Hepatocyte (in vitro differentiated cells): ENCODE results near the gene BICDL2. TPM values are rescaled to one million over a fixed set of nuclear protein-coding genes. Genes with fewer than 3 reads are reported as not detected.

Source experiments
- DNase-seq: peaks from one replicate; pipeline ENCODE4 v3.0.0-alpha.2; 2016; ENCODE audit warnings: low spot score
- H2AFZ ChIP-seq: fragments of 200-600 bp; sonication (generic); 2 replicates; pipeline ENCODE4 v1.6.0; 2016; ENCODE audit warnings: antibody characterized with exemption, mild to moderate bottlenecking
- H3K27ac ChIP-seq: fragments of 200-600 bp; sonication (generic); 2 replicates; pipeline ENCODE4 v1.5.1; 2016; ENCODE audit warnings: mild to moderate bottlenecking
- H3K27me3 ChIP-seq: fragments of 200-600 bp; sonication (generic); 2 replicates; pipeline ENCODE4 v1.6.1; 2016
- H3K36me3 ChIP-seq: fragments of 200-600 bp; sonication (generic); replicated peaks from 2 replicates; pipeline ENCODE4 v1.5.1; 2016; ENCODE audit warnings: low read depth; ENCODE audit not compliant: insufficient read depth
- H3K4me1 ChIP-seq: fragments of 200-600 bp; sonication (generic); 2 replicates; pipeline ENCODE4 v1.5.1; 2016; ENCODE audit warnings: mild to moderate bottlenecking, moderate library complexity; ENCODE audit not compliant: insufficient read depth
- H3K4me2 ChIP-seq: fragments of 200-600 bp; sonication (generic); 2 replicates; pipeline ENCODE4 v1.6.0; 2016
- H3K4me3 ChIP-seq: fragments of 200-600 bp; sonication (generic); 2 replicates; pipeline ENCODE4 v1.5.1; 2016; ENCODE audit warnings: mild to moderate bottlenecking
- H3K79me2 ChIP-seq: fragments of 200-600 bp; sonication (generic); 2 replicates; pipeline ENCODE4 v1.6.0; 2017; ENCODE audit warnings: mild to moderate bottlenecking
- H3K9me2 ChIP-seq: fragments of 200-600 bp; sonication (generic); replicated peaks from 2 replicates; pipeline ENCODE4 v1.6.0; 2017; ENCODE audit warnings: mild to moderate bottlenecking; ENCODE audit not compliant: insufficient read depth
- H3K9me3 ChIP-seq: fragments of 200-600 bp; sonication (generic); 2 replicates; pipeline ENCODE4 v1.5.1; 2016; ENCODE audit warnings: low read depth, mild to moderate bottlenecking
- H4K20me1 ChIP-seq: fragments of 200-600 bp; sonication (generic); 2 replicates; pipeline ENCODE4 v1.6.0; 2016; ENCODE audit warnings: mild to moderate bottlenecking; ENCODE audit not compliant: insufficient read depth, poor library complexity, severe bottlenecking
- CTCF ChIP-seq: fragments of 200-600 bp; sonication (generic); IDR thresholded peaks from 2 replicates; pipeline ENCODE4 v1.5.1; 2016; ENCODE audit warnings: antibody characterized with exemption, mild to moderate bottlenecking; ENCODE audit not compliant: poor library complexity
- EZH2 ChIP-seq: fragments of 200-600 bp; sonication (generic); IDR thresholded peaks from 2 replicates; pipeline ENCODE4 v1.6.1; 2016; ENCODE audit warnings: antibody characterized with exemption, mild to moderate bottlenecking, borderline replicate concordance
- EZH2phosphoT487 ChIP-seq: fragments of 200-600 bp; sonication (generic); IDR thresholded peaks from one replicate; pipeline ENCODE4 v1.6.1; 2018; ENCODE audit warnings: antibody characterized with exemption, mild to moderate bottlenecking, low read depth, moderate library complexity; ENCODE audit not compliant: unreplicated experiment, severe bottlenecking
- WGBS: methylation state at CpG from one replicate; pipeline ENCODE4 v1.1.6; 2016; ENCODE audit warnings: low lambda C conversion rate; ENCODE audit errors: missing lambda C conversion rate; 5-methylcytosine and 5-hydroxymethylcytosine counted together
- polyA plus RNA-seq: library from polyadenylated mRNA; unstranded; fragments of >200 nt; fragmentation: Nextera tagmentation; extraction: Ambion mirVana; gene quantifications from 2 replicates; pipeline ENCODE4 v1.2.1, GENCODE V29; 2016
- total RNA-seq: library from RNA; depleted of rRNA; stranded (reverse); fragments of >200 nt; gene quantifications from 2 replicates; pipeline ENCODE4 v1.2.3, GENCODE V29; 2014

BICDL2 gene
- total and polyA plus RNA-seq, 2 experiments from 2014 or later, result 12.3 to 12.8 TPM

DNA sequence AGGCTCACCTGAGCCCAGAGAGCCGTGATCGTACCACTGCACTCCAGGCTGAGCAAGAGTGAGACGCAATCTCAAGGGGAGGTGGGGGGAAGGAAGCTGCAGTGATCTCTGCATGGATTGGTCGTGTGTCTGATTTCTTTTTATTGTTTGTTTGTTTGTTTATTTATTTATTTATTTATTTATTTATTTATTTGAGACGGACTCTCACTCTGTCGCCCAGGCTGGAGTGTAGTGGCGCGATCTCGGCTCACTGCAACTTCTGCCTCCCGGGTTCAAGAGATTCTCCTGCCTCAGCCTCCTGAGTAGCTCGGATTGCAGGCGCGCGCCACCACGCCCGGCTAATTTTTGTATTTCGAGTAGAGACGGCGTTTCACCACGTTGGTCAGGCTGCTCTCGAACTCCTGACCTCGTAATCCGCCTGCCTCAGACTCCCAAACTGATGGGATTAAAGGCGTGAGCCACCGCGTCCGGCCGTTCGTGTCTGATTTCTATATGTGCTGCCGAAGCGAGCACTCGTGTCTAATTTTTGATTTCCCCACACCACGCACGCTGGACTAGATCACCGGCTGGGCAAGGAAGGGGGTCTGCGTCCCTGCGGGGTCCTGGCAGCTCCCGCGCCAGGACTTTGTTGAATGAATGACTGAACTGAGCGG is 17.0 kb downstream of the BICDL2 start:
- H2AFZ ChIP-seq, result no peak overlapping the region
- H3K4me1 ChIP-seq, result peaks cover 28% of the 10 kb centered on the region
- no peaks in the 10 kb centered on the region for H3K9me3 ChIP-seq
- no peak for TF ChIP-seq EZH2
- TF ChIP-seq EZH2phosphoT487, result no peak
- no peak for TF ChIP-seq CTCF
- peaks cover 6% of the 10 kb centered on the region for H4K20me1 ChIP-seq
- H3K9me2 ChIP-seq, result no peaks in the 10 kb centered on the region
- H3K4me2 ChIP-seq, result peak overlapping the region; percentile 99
- 45% methylated on average over 39 of the region's 40 CpGs for WGBS
- peak overlapping the region; percentile 98 for H3K27ac ChIP-seq
- no peaks in the 10 kb centered on the region for H3K27me3 ChIP-seq
- DNase-seq, result no peak
- H3K36me3 ChIP-seq, result no peaks in the 10 kb centered on the region
- H3K79me2 ChIP-seq, result peaks cover 36% of the 10 kb centered on the region
- H3K4me3 ChIP-seq, result peak overlapping the region; percentile 96

- Histone ChIP-seq H3K4me2 (peak within 1 kb of the TSS; percentile 78), H2AFZ (no peak within 1 kb of the TSS), H3K4me1 (peaks cover 21% of the 10 kb centered on the region), H3K9me3 (no peaks in the 10 kb centered on the region), H3K36me3 (no peaks in the 10 kb centered on the region), H3K9me2 (no peaks in the 10 kb centered on the region), H3K27ac (peak within 1 kb of the TSS; percentile 98), H3K27me3 (peaks cover 7% of the 10 kb centered on the region), H4K20me1 (peaks cover 6% of the 10 kb centered on the region), H3K4me3 (peak within 1 kb of the TSS; percentile 42), H3K79me2 (peaks cover 29% of the 10 kb centered on the region)
- 2% methylated on average over 26 of the region's 52 CpGs for WGBS
- peak; percentile 94 for DNase-seq
- TF ChIP-seq CTCF, result peak; percentile 63
- TF ChIP-seq EZH2phosphoT487, result no peak
- TF ChIP-seq EZH2, result no peak
Observed at GRCh38 chr16:3017794-3018506, 18.8 kb downstream of the BICDL2 start, which contains the start of gene CLDN6. CLDN6 (minus strand) TSS chr16:3018183; CDS start chr16:3016021, 2,162 bp downstream.

DNA sequence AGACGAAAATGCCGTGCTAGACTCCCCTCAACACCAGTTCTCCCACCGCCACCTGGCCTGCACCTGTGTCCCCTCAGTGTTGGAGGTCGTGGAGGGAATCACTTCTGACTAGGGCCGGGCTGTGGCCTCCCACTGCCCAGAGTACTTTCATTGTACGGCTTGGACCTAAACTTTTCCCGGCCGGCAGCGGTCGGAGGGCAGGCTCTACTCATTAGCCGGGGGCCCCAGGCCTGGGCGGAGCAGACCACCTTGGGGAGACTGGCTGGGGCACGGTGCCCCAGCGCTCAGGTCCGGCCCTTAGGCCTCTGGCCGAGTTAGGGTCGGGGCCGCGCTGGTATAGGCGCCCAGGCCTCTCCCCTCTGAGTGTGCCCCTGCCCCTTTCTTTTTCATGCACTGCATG is 19.4 kb downstream of the BICDL2 start:
- Histone ChIP-seq H3K27me3 (peaks cover 7% of the 10 kb centered on the region), H3K9me3 (no peaks in the 10 kb centered on the region), H3K4me1 (peaks cover 22% of the 10 kb centered on the region), H3K36me3 (no peaks in the 10 kb centered on the region), H4K20me1 (peaks cover 6% of the 10 kb centered on the region), H3K9me2 (no peaks in the 10 kb centered on the region), H3K4me2 (peak overlapping the region; percentile 78), H3K27ac (peak overlapping the region; percentile 98), H3K4me3 (peak overlapping the region; percentile 42), H2AFZ (no peak overlapping the region), H3K79me2 (peaks cover 28% of the 10 kb centered on the region)
- DNase-seq, result no peak
- TF ChIP-seq EZH2 (no peak), CTCF (no peak), EZH2phosphoT487 (no peak)
- WGBS, result 12% methylated on average over 20 of the region's 20 CpGs
